NOMO-1 treated with dmso at 0.1 percent for 144 hours (cell line): ENCODE results near the gene PRH2.

Experiments
- DNase-seq: peaks from one replicate; lab custom pipeline; 2025; ENCODE audit not compliant: unreplicated experiment; lab: John Stamatoyannopoulos, UW

The PRH2 gene

GRCh38 chr12:10959804-10960203 lies 30.8 kb downstream of the PRH2 start:
- no peak for DNase-seq

GRCh38 chr12:10960211-10960610 lies 31.2 kb downstream of the PRH2 start:
- DNase-seq: no peak

GRCh38 chr12:10965476-10965875 lies 36.4 kb downstream of the PRH2 start:
- DNase-seq: no peak

- no peak for DNase-seq
These were observed 37.3 kb downstream of the PRH2 start for GRCh38 chr12:10966314-10966713.

GRCh38 chr12:10967409-10967808 lies 38.4 kb downstream of the PRH2 start:
- DNase-seq: no peak

GRCh38 chr12:10968765-10969456 lies 39.9 kb downstream of the PRH2 start:
- no peak for DNase-seq

- no peak for DNase-seq
These were observed 45.9 kb downstream of the PRH2 start for GRCh38 chr12:10974965-10975364.

GRCh38 chr12:10982244-10982643 lies 53.2 kb downstream of the PRH2 start:
- DNase-seq: no peak
